Loucy (cell line): Measurements from ENCODE around the gene SMARCB1.

Experiments used
- H2AFZ ChIP-seq: fragments of 200-600 bp; sonication (generic); 2 replicates; pipeline ENCODE4 v1.6.0; 2016; ENCODE audit warnings: antibody characterized with exemption, mild to moderate bottlenecking, low read length, moderate library complexity
- H3F3A ChIP-seq: fragments of 200-600 bp; 2 replicates; pipeline ENCODE4 v1.6.0; 2016; ENCODE audit warnings: antibody characterized with exemption, low read depth, mild to moderate bottlenecking
- H3K27me3 ChIP-seq: fragments of 200-600 bp; sonication (generic); 2 replicates; pipeline ENCODE4 v1.6.1; 2014; ENCODE audit warnings: low read length, mild to moderate bottlenecking; ENCODE audit not compliant: insufficient read depth, poor library complexity, severe bottlenecking
- H3K36me3 ChIP-seq: fragments of 200-600 bp; sonication (generic); 2 replicates; pipeline ENCODE4 v1.6.1; 2016; ENCODE audit warnings: low read length; ENCODE audit not compliant: insufficient read depth
- H3K4me1 ChIP-seq: fragments of 200-600 bp; sonication (generic); 2 replicates; pipeline ENCODE4 v1.5.1; 2014; ENCODE audit warnings: low read length, mild to moderate bottlenecking; ENCODE audit not compliant: insufficient read depth, poor library complexity, severe bottlenecking
- H3K4me2 ChIP-seq: fragments of 200-600 bp; sonication (generic); 2 replicates; pipeline ENCODE4 v1.6.0; 2014; ENCODE audit warnings: antibody characterized with exemption, low read length, low read depth, mild to moderate bottlenecking; ENCODE audit not compliant: poor library complexity, severe bottlenecking
- H3K4me3 ChIP-seq: fragments of 200-600 bp; sonication (generic); 2 replicates; pipeline ENCODE4 v1.5.1; 2014; ENCODE audit warnings: low read length, mild to moderate bottlenecking, mixed read lengths; ENCODE audit not compliant: poor library complexity, severe bottlenecking
- H3K79me2 ChIP-seq: fragments of 200-600 bp; sonication (generic); 2 replicates; pipeline ENCODE4 v1.6.1; 2014; ENCODE audit warnings: low read length; ENCODE audit not compliant: insufficient read depth
- H3K9ac ChIP-seq: fragments of 200-600 bp; sonication (generic); 2 replicates; pipeline ENCODE4 v1.6.0; 2014; ENCODE audit warnings: mild to moderate bottlenecking, low read depth, low read length, moderate library complexity; ENCODE audit not compliant: poor library complexity, severe bottlenecking
- H3K9me2 ChIP-seq: fragments of 200-600 bp; sonication (generic); replicated peaks from 2 replicates; pipeline ENCODE4 v1.6.1; 2016; ENCODE audit warnings: low read depth, low read length, mixed read lengths
- H3K9me3 ChIP-seq: fragments of 200-600 bp; sonication (generic); 2 replicates; pipeline ENCODE4 v1.6.1; 2014; ENCODE audit warnings: mild to moderate bottlenecking, antibody characterized with exemption, low read length, low read depth; ENCODE audit not compliant: insufficient read depth
- H4K20me1 ChIP-seq: fragments of 200-600 bp; sonication (generic); 2 replicates; pipeline ENCODE4 v1.6.0; 2014; ENCODE audit warnings: antibody characterized with exemption, low read length, mild to moderate bottlenecking; ENCODE audit not compliant: insufficient read depth, poor library complexity, severe bottlenecking
- EZH2phosphoT487 ChIP-seq: fragments of 200-600 bp; IDR thresholded peaks from 2 replicates; pipeline ENCODE4 v1.6.1; 2018; ENCODE audit warnings: antibody characterized with exemption, mild to moderate bottlenecking, moderate library complexity, borderline replicate concordance
- TF ChIP-seq, protein P1 (sequence below): fragments of 200-600 bp; sonication (generic); conservative IDR thresholded peaks from 2 replicates; pipeline ENCODE4 v1.5.1; 2014; ENCODE audit warnings: mild to moderate bottlenecking, antibody characterized with exemption, low read length

The SMARCB1 gene

DNA sequence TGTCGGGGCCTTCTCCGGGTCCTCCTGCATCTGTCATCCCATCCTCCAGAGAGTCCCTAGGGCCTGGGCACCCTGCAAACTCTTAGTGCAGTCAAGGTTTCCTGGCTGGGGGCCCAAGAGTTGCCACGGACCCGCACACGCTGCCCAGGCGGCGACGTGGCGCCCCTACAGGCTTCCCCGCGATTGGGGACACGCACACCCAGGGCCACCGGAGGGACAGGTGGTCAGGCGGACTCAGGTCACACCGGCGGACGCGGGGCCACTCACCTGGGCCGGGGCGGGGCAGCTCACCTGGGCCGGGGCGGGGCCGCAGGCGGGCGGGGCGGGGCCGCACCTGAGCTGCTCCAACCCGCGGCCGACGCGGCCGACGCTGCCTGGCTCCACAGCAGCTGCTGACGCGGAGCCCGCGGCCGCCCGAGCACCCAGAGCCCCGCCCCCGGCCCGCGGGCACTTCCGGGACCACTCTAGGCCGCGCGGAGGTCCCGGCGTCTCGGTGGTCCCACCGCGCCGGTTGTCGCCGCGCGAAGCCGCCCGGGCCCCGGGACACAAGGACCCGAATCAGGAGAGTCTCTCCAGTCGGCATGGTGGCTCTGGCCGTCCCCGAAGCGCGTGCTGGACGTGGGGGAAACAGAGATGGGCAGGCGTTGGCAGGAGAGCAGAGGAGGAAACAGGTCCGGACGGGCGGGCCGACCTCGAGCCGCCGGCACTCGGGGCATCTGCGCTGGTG is 35.9 kb upstream of the SMARCB1 start, which contains the start of gene ZNF70:
Gene ZNF70, minus strand, starts transcription at position 399 of the 727 bp plus-strand sequence. CDS start 5,972 bp downstream, outside the sequence.
- Histone ChIP-seq H2AFZ (peak within 1 kb of the TSS; percentile 89), H3K9me2 (no peaks in the 10 kb centered on the region), H3K4me3 (peak within 1 kb of the TSS; percentile 93), H3K36me3 (no peaks in the 10 kb centered on the region), H3F3A (peaks cover 3% of the 10 kb centered on the region; the same call in 1 of the 2 replicates), H3K9me3 (no peaks in the 10 kb centered on the region), H4K20me1 (no peaks in the 10 kb centered on the region), H3K9ac (peak within 1 kb of the TSS; percentile 95), H3K4me2 (peak within 1 kb of the TSS; percentile 99), H3K27me3 (no peaks in the 10 kb centered on the region), H3K79me2 (peaks cover 23% of the 10 kb centered on the region; the same call in 1 of the 2 replicates), H3K4me1 (peaks cover 22% of the 10 kb centered on the region)
- TF ChIP-seq EZH2phosphoT487 = no peak
- TF ChIP-seq, protein P1, sequence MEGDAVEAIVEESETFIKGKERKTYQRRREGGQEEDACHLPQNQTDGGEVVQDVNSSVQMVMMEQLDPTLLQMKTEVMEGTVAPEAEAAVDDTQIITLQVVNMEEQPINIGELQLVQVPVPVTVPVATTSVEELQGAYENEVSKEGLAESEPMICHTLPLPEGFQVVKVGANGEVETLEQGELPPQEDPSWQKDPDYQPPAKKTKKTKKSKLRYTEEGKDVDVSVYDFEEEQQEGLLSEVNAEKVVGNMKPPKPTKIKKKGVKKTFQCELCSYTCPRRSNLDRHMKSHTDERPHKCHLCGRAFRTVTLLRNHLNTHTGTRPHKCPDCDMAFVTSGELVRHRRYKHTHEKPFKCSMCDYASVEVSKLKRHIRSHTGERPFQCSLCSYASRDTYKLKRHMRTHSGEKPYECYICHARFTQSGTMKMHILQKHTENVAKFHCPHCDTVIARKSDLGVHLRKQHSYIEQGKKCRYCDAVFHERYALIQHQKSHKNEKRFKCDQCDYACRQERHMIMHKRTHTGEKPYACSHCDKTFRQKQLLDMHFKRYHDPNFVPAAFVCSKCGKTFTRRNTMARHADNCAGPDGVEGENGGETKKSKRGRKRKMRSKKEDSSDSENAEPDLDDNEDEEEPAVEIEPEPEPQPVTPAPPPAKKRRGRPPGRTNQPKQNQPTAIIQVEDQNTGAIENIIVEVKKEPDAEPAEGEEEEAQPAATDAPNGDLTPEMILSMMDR = peak; percentile 54

DNA sequence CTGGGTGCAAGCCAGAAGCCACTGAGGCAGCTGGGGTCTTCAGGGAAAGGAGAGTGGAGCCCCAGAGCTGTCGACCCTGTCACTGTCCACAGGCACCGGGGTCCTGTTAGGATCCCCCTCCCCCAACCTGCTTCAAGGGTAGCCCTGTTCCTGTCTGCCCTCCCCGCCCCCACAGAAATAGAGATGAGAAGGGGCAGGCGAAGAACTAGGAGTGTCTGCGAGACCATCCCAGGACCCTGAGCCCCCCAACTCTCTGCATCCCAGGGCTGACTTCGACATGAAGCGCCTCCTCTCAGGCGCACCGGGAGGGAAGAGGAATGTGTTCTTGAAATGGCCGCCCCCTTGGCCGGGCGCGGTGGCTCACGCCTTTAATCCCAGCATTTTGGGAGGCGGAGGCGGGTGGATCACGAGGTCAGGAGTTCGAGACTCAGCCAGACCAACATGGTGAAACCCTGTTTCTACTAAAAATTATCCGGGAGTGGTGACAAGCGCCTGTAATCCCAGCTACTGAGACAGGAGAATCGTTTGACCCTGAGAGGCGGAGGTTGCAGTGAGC is 35.2 kb upstream of the SMARCB1 start:
- H3K4me1 ChIP-seq = peaks cover 23% of the 10 kb centered on the region
- no peaks in the 10 kb centered on the region for H3K9me2 ChIP-seq
- H3K4me2 ChIP-seq = peak overlapping the region; percentile 99
- H3K36me3 ChIP-seq = no peaks in the 10 kb centered on the region
- no peaks in the 10 kb centered on the region for H3K27me3 ChIP-seq
- TF ChIP-seq EZH2phosphoT487 = no peak
- TF ChIP-seq, protein P1 = no peak
- H4K20me1 ChIP-seq = no peaks in the 10 kb centered on the region
- peaks cover 22% of the 10 kb centered on the region; the same call in 1 of the 2 replicates for H3K79me2 ChIP-seq
- peak overlapping the region; percentile 89 for H2AFZ ChIP-seq
- peaks cover 3% of the 10 kb centered on the region; the same call in 1 of the 2 replicates for H3F3A ChIP-seq
- H3K4me3 ChIP-seq = peak overlapping the region; percentile 93
- H3K9me3 ChIP-seq = no peaks in the 10 kb centered on the region
- peak overlapping the region; percentile 95 for H3K9ac ChIP-seq

DNA sequence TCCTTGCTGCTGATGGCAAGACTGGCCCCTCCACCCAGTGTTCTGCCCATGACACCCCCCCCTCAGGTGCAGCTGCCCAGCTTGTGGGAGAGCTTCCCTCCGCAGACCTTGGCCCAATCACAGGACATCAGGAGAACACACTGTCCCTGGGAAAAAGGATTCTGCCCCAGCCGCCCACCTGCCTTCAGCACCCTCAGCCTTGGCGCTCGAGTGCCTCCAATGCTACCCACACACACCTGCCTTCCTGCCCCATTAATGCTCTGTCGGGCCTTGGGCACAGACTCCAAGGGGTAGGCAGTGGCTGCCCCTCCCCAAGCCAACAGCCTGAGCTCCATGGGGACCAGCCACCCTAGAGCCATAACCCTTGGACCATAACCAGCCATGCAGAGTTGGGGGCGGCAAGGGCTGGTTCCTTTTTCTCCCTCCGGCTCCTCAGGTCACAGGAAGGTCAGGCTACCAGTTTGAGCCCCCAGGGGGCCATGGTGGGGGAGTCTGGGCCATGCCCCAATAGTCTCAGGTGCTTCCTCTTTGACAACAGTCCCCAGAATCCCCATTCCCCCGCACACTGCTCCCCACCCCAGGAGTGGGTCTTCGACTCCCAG is 34.6 kb upstream of the SMARCB1 start:
- Histone ChIP-seq H3K4me3 (no peak overlapping the region), H3K9ac (no peak overlapping the region), H3K4me2 (peak overlapping the region; percentile 99), H4K20me1 (no peaks in the 10 kb centered on the region), H2AFZ (no peak overlapping the region), H3K9me2 (no peaks in the 10 kb centered on the region), H3K79me2 (peaks cover 16% of the 10 kb centered on the region; the same call in 1 of the 2 replicates), H3F3A (peaks cover 3% of the 10 kb centered on the region; the same call in 1 of the 2 replicates), H3K9me3 (no peaks in the 10 kb centered on the region), H3K36me3 (no peaks in the 10 kb centered on the region), H3K4me1 (peaks cover 30% of the 10 kb centered on the region), H3K27me3 (no peaks in the 10 kb centered on the region)
- TF ChIP-seq EZH2phosphoT487 = no peak
- TF ChIP-seq, protein P1 = no peak
